Measurements from ENCODE around the gene PAGE3.

DNA sequence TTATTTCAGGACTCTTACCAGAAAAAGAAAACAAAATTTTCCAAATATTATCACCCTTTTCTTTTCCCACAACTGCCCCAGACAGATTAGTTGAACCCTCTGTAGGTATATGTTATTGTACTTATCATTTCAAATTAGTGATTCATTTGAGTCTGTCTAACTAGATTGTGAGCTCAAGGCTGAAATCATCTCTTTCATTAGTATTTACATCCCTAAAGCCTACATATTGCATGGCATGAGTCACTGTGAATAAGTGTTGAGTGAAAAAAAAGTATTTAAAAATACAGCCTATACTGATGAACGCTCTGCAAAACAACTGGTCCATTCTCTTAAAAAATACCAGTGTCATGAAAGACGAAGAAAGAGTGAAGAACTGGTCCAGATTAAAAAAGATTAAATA, 3.9 kb downstream of the PAGE3 start:
- TF ChIP-seq, protein P1, sequence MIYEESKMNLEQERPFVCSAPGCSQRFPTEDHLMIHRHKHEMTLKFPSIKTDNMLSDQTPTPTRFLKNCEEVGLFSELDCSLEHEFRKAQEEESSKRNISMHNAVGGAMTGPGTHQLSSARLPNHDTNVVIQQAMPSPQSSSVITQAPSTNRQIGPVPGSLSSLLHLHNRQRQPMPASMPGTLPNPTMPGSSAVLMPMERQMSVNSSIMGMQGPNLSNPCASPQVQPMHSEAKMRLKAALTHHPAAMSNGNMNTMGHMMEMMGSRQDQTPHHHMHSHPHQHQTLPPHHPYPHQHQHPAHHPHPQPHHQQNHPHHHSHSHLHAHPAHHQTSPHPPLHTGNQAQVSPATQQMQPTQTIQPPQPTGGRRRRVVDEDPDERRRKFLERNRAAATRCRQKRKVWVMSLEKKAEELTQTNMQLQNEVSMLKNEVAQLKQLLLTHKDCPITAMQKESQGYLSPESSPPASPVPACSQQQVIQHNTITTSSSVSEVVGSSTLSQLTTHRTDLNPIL (CRISPR knock-in tag; IDR thresholded peaks at IDR 0.05; ENCODE audit: low read depth) = no peak
- TF ChIP-seq ZFP30 (CRISPR knock-in tag; IDR thresholded peaks at IDR 0.05) (no peak), ZFP3 (CRISPR knock-in tag; IDR thresholded peaks at IDR 0.05) (no peak), ARNTL (CRISPR knock-in tag; IDR thresholded peaks at IDR 0.05; ENCODE audit: borderline replicate concordance, low read depth) (no peak), ESRRG (CRISPR knock-in tag; IDR thresholded peaks at IDR 0.05) (no peak), RARB (CRISPR knock-in tag; IDR thresholded peaks at IDR 0.05) (no peak), GLIS3 (CRISPR knock-in tag; IDR thresholded peaks at IDR 0.05) (no peak), SNAI2 (CRISPR knock-in tag; IDR thresholded peaks at IDR 0.05) (no peak)
- TF ChIP-seq, protein P2, sequence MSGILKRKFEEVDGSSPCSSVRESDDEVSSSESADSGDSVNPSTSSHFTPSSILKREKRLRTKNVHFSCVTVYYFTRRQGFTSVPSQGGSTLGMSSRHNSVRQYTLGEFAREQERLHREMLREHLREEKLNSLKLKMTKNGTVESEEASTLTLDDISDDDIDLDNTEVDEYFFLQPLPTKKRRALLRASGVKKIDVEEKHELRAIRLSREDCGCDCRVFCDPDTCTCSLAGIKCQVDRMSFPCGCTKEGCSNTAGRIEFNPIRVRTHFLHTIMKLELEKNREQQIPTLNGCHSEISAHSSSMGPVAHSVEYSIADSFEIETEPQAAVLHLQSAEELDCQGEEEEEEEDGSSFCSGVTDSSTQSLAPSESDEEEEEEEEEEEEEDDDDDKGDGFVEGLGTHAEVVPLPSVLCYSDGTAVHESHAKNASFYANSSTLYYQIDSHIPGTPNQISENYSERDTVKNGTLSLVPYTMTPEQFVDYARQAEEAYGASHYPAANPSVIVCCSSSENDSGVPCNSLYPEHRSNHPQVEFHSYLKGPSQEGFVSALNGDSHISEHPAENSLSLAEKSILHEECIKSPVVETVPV (CRISPR knock-in tag; IDR thresholded peaks at IDR 0.05) = no peak
- TF ChIP-seq, protein P3, sequence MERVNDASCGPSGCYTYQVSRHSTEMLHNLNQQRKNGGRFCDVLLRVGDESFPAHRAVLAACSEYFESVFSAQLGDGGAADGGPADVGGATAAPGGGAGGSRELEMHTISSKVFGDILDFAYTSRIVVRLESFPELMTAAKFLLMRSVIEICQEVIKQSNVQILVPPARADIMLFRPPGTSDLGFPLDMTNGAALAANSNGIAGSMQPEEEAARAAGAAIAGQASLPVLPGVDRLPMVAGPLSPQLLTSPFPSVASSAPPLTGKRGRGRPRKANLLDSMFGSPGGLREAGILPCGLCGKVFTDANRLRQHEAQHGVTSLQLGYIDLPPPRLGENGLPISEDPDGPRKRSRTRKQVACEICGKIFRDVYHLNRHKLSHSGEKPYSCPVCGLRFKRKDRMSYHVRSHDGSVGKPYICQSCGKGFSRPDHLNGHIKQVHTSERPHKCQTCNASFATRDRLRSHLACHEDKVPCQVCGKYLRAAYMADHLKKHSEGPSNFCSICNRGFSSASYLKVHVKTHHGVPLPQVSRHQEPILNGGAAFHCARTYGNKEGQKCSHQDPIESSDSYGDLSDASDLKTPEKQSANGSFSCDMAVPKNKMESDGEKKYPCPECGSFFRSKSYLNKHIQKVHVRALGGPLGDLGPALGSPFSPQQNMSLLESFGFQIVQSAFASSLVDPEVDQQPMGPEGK (CRISPR knock-in tag; IDR thresholded peaks at IDR 0.05; ENCODE audit: borderline replicate concordance) = no peak
